ENCODE measurements around the gene APLP2. TPM values are rescaled to one million over a fixed set of nuclear protein-coding genes. Genes with fewer than 3 reads are reported as not detected.
A peak's percentile ranks its signal among the peaks of the same experiment; 100 is the strongest.

The APLP2 gene
- total and polyA plus RNA-seq, 2 of the 13 experiments (the other 11 are each of a cell fraction or from before 2014, with no cell fraction given) = 315 to 594 TPM

DNA sequence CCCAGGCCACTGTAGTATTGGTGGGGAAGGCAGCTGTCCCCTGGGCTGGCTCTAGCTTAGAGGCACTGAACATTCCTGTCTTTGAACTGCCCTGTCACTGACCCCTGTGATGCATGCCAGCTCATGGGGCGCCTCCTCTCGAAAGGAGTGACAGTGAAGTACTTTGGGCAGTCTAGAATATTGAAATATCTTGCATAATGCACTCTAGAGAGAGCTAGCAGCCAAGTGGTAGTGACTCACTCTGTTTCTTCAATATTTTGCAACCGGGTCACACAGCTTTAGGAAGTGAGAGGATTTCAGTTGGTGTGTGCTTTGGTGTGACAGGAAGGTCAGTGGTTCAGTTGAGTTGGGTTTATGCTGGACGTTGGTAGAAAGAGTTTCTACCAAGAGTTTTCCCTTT is 54.4 kb downstream of the APLP2 start (continued):
- TF ChIP-seq, protein P1, sequence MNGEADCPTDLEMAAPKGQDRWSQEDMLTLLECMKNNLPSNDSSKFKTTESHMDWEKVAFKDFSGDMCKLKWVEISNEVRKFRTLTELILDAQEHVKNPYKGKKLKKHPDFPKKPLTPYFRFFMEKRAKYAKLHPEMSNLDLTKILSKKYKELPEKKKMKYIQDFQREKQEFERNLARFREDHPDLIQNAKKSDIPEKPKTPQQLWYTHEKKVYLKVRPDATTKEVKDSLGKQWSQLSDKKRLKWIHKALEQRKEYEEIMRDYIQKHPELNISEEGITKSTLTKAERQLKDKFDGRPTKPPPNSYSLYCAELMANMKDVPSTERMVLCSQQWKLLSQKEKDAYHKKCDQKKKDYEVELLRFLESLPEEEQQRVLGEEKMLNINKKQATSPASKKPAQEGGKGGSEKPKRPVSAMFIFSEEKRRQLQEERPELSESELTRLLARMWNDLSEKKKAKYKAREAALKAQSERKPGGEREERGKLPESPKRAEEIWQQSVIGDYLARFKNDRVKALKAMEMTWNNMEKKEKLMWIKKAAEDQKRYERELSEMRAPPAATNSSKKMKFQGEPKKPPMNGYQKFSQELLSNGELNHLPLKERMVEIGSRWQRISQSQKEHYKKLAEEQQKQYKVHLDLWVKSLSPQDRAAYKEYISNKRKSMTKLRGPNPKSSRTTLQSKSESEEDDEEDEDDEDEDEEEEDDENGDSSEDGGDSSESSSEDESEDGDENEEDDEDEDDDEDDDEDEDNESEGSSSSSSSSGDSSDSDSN (CRISPR knock-in tag; IDR thresholded peaks at IDR 0.05) = no peak
- 0 out of 2 replicates have a peak, but pooled peaks have one; percentile 22 for TF ChIP-seq SP4 (CRISPR knock-in tag; IDR thresholded peaks at IDR 0.05)
- TF ChIP-seq HNRNPUL1 (IDR thresholded peaks at IDR 0.05; ENCODE audit: low read depth, low read length) = no peak
- TF ChIP-seq, protein P2, sequence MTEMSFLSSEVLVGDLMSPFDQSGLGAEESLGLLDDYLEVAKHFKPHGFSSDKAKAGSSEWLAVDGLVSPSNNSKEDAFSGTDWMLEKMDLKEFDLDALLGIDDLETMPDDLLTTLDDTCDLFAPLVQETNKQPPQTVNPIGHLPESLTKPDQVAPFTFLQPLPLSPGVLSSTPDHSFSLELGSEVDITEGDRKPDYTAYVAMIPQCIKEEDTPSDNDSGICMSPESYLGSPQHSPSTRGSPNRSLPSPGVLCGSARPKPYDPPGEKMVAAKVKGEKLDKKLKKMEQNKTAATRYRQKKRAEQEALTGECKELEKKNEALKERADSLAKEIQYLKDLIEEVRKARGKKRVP (CRISPR knock-in tag; IDR thresholded peaks at IDR 0.05) = peak in 1 of 2 experiments; percentile 91; a peak in 2 of 4 replicates
- TF ChIP-seq, protein P3, sequence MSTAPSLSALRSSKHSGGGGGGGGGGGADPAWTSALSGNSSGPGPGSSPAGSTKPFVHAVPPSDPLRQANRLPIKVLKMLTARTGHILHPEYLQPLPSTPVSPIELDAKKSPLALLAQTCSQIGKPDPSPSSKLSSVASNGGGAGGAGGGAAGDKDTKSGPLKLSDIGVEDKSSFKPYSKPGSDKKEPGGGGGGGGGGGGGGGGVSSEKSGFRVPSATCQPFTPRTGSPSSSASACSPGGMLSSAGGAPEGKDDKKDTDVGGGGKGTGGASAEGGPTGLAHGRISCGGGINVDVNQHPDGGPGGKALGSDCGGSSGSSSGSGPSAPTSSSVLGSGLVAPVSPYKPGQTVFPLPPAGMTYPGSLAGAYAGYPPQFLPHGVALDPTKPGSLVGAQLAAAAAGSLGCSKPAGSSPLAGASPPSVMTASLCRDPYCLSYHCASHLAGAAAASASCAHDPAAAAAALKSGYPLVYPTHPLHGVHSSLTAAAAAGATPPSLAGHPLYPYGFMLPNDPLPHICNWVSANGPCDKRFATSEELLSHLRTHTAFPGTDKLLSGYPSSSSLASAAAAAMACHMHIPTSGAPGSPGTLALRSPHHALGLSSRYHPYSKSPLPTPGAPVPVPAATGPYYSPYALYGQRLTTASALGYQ (CRISPR knock-in tag; IDR thresholded peaks at IDR 0.05) = no peak
- peak; percentile 19 for TF ChIP-seq YY1 (IDR thresholded peaks at IDR 0.05; ENCODE audit: insufficient read depth, insufficient replicate concordance, low read depth, low read length)
- no peak for TF ChIP-seq ZNF296 (CRISPR knock-in tag; conservative IDR thresholded peaks at IDR 0.05)
- TF ChIP-seq MATR3 (CRISPR knock-in tag; IDR thresholded peaks at IDR 0.05) = no peak
- TF ChIP-seq ZNF816 (CRISPR knock-in tag; IDR thresholded peaks at IDR 0.05; ENCODE audit: borderline replicate concordance) = no peak
- TF ChIP-seq, protein P4, sequence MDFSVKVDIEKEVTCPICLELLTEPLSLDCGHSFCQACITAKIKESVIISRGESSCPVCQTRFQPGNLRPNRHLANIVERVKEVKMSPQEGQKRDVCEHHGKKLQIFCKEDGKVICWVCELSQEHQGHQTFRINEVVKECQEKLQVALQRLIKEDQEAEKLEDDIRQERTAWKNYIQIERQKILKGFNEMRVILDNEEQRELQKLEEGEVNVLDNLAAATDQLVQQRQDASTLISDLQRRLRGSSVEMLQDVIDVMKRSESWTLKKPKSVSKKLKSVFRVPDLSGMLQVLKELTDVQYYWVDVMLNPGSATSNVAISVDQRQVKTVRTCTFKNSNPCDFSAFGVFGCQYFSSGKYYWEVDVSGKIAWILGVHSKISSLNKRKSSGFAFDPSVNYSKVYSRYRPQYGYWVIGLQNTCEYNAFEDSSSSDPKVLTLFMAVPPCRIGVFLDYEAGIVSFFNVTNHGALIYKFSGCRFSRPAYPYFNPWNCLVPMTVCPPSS (IDR thresholded peaks at IDR 0.05) = no peak
- TF ChIP-seq ZNF562 (CRISPR knock-in tag; IDR thresholded peaks at IDR 0.05; ENCODE audit: borderline replicate concordance) = no peak
- TF ChIP-seq ELF4 (CRISPR knock-in tag; IDR thresholded peaks at IDR 0.05; ENCODE audit: borderline replicate concordance) = no peak
- no peak for TF ChIP-seq ZNF558 (CRISPR knock-in tag; IDR thresholded peaks at IDR 0.05; ENCODE audit: borderline replicate concordance)
- TF ChIP-seq, protein P5, sequence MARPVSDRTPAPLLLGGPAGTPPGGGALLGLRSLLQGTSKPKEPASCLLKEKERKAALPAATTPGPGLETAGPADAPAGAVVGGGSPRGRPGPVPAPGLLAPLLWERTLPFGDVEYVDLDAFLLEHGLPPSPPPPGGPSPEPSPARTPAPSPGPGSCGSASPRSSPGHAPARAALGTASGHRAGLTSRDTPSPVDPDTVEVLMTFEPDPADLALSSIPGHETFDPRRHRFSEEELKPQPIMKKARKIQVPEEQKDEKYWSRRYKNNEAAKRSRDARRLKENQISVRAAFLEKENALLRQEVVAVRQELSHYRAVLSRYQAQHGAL (CRISPR knock-in tag; IDR thresholded peaks at IDR 0.05; ENCODE audit: not compliant biosample characterization) = no peak
- TF ChIP-seq, protein P6, sequence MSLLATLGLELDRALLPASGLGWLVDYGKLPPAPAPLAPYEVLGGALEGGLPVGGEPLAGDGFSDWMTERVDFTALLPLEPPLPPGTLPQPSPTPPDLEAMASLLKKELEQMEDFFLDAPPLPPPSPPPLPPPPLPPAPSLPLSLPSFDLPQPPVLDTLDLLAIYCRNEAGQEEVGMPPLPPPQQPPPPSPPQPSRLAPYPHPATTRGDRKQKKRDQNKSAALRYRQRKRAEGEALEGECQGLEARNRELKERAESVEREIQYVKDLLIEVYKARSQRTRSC (CRISPR knock-in tag; IDR thresholded peaks at IDR 0.05; ENCODE audit: low read depth) = no peak
- no peak for TF ChIP-seq ZNF136 (CRISPR knock-in tag; IDR thresholded peaks at IDR 0.05; ENCODE audit: low read depth)
- no peak for TF ChIP-seq BHLHE40 (IDR thresholded peaks at IDR 0.05; ENCODE audit: low read length)
- no peak for TF ChIP-seq ZNF333 (CRISPR knock-in tag; IDR thresholded peaks at IDR 0.05; ENCODE audit: borderline replicate concordance)
- 0 out of 2 replicates have a peak, but pooled peaks have one; percentile 36 for TF ChIP-seq KDM3A (CRISPR knock-in tag; IDR thresholded peaks at IDR 0.05; ENCODE audit: low read depth)
- TF ChIP-seq PAX8 (CRISPR knock-in tag; IDR thresholded peaks at IDR 0.05; ENCODE audit: borderline replicate concordance) = no peak
- no peak for TF ChIP-seq SOX6 (IDR thresholded peaks at IDR 0.05)
- TF ChIP-seq SOX6 (CRISPR knock-in tag; IDR thresholded peaks at IDR 0.05) = peak; percentile 79
- TF ChIP-seq DNMT1 (CRISPR knock-in tag; IDR thresholded peaks at IDR 0.05) = no peak
- no peak for TF ChIP-seq ZKSCAN1 (IDR thresholded peaks at IDR 0.05; ENCODE audit: low read length)

Data from HepG2 (cell line).